ENCODE data around the gene CDH6.

- no peak for TF ChIP-seq CTCF (conservative IDR thresholded peaks at IDR 0.05)
- TF ChIP-seq EZH2 (IDR thresholded peaks at IDR 0.05; ENCODE audit: low read depth) = no peak
Measured at GRCh38 chr5:31355337-31355736, 161.9 kb downstream of the CDH6 start.
